ENCODE data around the gene KCNIP1.
A peak's percentile ranks its signal among the peaks of the same experiment; 100 is the strongest.

Gene KCNIP1

DNA sequence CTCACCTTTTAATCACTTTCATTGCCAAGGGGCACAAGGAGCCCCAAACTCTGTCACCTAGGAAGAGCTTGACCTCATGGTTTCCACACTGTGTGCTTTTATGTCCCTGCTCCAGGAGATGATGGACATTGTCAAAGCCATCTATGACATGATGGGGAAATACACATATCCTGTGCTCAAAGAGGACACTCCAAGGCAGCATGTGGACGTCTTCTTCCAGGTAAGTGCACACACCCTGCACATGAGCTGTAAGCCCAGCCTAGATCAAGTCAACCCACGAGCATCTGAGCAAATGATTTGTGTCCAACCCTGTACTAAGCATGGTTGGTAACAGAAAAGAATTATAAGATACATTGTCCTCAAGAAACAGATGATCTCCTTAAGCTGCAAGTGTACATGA is 228.9 kb downstream of the KCNIP1 start:
- Histone ChIP-seq H3K27me3 (ENCODE audit: insufficient read depth, low read length) (no peaks in the 10 kb centered on the region), H3K9me3 (ENCODE audit: insufficient read depth, low read depth, low read length) (peaks cover 19% of the 10 kb centered on the region; the same call in 1 of the 2 replicates), H3K4me3 (ENCODE audit: low read length) (no peak overlapping the region), H3K27ac (ENCODE audit: low read depth, low read length) (no peak overlapping the region), H3K9ac (ENCODE audit: low read depth, low read length) (no peak overlapping the region), H3K4me1 (ENCODE audit: insufficient read depth, low read length) (peaks cover 12% of the 10 kb centered on the region), H3K36me3 (ENCODE audit: insufficient read depth, low read length) (no peaks in the 10 kb centered on the region)
- 85% methylated on average over 2 of the region's 2 CpGs for WGBS

DNA sequence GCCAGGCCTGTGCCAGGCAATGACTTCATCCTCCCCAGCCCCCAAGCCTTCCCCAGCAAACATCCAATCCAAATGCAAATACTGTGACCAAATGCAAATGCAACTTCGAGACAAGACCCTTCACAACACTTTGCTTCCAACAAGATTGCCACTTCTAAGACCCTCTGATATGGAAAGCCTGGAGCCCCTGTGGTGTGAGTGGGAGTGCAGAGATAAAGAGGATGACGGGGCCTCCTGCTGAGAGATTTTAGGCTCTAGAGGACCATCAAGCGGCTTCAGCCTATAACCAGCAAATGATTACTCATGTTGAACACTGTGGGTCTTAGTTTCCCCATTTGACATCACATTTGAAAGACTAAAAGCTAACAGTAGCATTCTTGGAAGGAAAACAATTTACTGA is 233.1 kb downstream of the KCNIP1 start:
- Histone ChIP-seq H3K36me3 (ENCODE audit: insufficient read depth, low read length) (no peaks in the 10 kb centered on the region), H3K4me1 (ENCODE audit: insufficient read depth, low read length) (peaks cover 16% of the 10 kb centered on the region), H3K9me3 (ENCODE audit: insufficient read depth, low read depth, low read length) (peaks cover 11% of the 10 kb centered on the region; the same call in 1 of the 2 replicates), H3K27ac (ENCODE audit: low read depth, low read length) (no peak overlapping the region), H3K9ac (ENCODE audit: low read depth, low read length) (no peak overlapping the region), H3K4me3 (ENCODE audit: low read length) (no peak overlapping the region), H3K27me3 (ENCODE audit: insufficient read depth, low read length) (no peaks in the 10 kb centered on the region)
- 28% methylated on average over 3 of the region's 3 CpGs for WGBS

DNA sequence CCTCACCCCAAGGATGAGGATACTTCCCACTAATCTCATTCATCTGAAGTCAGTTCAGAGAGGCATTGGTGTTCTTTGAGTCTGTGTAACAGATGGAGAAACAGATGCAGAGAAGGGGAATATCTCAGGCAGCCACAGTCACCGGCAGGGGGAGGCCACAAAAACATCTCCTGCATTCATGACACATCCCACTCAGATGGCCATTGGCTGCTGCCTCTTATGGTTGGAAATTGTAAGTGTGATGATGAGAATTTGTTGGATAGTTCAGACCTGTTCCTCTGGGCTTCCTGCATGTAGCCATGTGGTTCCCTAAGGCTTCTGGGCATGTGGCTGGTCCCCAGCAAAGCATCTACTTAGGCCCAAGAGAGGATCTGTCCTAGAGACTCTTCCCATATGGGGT is 233.8 kb downstream of the KCNIP1 start:
- Histone ChIP-seq H3K4me3 (ENCODE audit: low read length) (no peak overlapping the region), H3K9ac (ENCODE audit: low read depth, low read length) (no peak overlapping the region), H3K4me1 (ENCODE audit: insufficient read depth, low read length) (peaks cover 16% of the 10 kb centered on the region), H3K36me3 (ENCODE audit: insufficient read depth, low read length) (no peaks in the 10 kb centered on the region), H3K9me3 (ENCODE audit: insufficient read depth, low read depth, low read length) (peaks cover 11% of the 10 kb centered on the region; the same call in 1 of the 2 replicates), H3K27ac (ENCODE audit: low read depth, low read length) (no peak overlapping the region), H3K27me3 (ENCODE audit: insufficient read depth, low read length) (no peaks in the 10 kb centered on the region)
- WGBS = 100% methylated on average over 1 of the region's 1 CpG

DNA sequence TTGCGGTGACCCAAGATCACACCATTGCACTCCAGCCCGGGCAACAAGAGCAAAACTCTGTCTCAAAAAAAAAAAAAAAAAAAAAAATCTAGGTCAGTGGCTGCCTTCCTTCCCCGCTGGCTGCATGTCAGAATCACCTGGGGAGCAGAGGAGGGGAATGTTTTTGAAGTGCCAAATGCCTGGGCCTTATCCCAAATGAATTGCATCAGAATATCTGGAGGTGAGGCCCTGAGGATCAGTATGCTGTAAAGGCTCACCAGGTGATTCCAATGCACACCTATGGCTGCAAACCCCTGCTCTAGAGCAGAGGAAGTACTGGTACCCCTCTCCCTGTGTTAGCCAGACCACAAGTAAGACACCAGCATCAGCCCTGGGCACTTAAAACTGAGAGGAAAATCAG is 235.0 kb downstream of the KCNIP1 start:
- H3K27ac ChIP-seq (ENCODE audit: low read depth, low read length) = no peak overlapping the region

DNA sequence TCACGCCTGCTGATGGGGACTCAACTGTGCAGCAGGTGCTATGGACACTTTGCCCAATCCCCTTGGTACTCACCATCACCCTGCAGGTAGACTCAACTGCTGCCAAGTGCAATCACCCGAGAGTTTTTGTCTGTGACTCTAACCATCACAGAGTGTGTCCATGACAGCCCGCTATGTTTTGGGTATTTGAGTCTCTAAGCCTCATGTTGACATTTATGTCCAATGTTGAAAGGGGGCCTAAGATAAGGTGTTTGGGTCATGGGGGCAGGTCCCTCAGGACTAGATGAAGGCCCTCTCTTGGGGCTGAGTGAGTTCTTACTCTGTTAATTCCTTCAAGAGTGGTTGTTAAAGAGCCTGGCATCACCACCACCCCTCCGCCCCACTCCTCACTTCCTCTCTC is 235.6 kb downstream of the KCNIP1 start:
- H3K9me3 ChIP-seq (ENCODE audit: insufficient read depth, low read depth, low read length) = peaks cover 11% of the 10 kb centered on the region; the same call in 1 of the 2 replicates
- H3K9ac ChIP-seq (ENCODE audit: low read depth, low read length) = no peak overlapping the region
- H3K36me3 ChIP-seq (ENCODE audit: insufficient read depth, low read length) = no peaks in the 10 kb centered on the region
- peaks cover 16% of the 10 kb centered on the region for H3K4me1 ChIP-seq (ENCODE audit: insufficient read depth, low read length)
- H3K4me3 ChIP-seq (ENCODE audit: low read length) = no peak overlapping the region
- WGBS = 89% methylated on average over 4 of the region's 4 CpGs
- H3K27ac ChIP-seq (ENCODE audit: low read depth, low read length) = no peak overlapping the region
- peaks cover 6% of the 10 kb centered on the region; the same call in 1 of the 2 replicates for H3K27me3 ChIP-seq (ENCODE audit: insufficient read depth, low read length)

More for the DNA sequence above, 235.0 kb downstream of the KCNIP1 start:
- WGBS = 46% methylated on average over 1 of the region's 3 CpGs
- Histone ChIP-seq H3K27me3 (ENCODE audit: insufficient read depth, low read length) (peaks cover 4% of the 10 kb centered on the region; the same call in 1 of the 2 replicates), H3K36me3 (ENCODE audit: insufficient read depth, low read length) (no peaks in the 10 kb centered on the region), H3K4me1 (ENCODE audit: insufficient read depth, low read length) (peaks cover 16% of the 10 kb centered on the region), H3K4me3 (ENCODE audit: low read length) (no peak overlapping the region), H3K9ac (ENCODE audit: low read depth, low read length) (no peak overlapping the region), H3K9me3 (ENCODE audit: insufficient read depth, low read depth, low read length) (peaks cover 11% of the 10 kb centered on the region; the same call in 1 of the 2 replicates)

DNA sequence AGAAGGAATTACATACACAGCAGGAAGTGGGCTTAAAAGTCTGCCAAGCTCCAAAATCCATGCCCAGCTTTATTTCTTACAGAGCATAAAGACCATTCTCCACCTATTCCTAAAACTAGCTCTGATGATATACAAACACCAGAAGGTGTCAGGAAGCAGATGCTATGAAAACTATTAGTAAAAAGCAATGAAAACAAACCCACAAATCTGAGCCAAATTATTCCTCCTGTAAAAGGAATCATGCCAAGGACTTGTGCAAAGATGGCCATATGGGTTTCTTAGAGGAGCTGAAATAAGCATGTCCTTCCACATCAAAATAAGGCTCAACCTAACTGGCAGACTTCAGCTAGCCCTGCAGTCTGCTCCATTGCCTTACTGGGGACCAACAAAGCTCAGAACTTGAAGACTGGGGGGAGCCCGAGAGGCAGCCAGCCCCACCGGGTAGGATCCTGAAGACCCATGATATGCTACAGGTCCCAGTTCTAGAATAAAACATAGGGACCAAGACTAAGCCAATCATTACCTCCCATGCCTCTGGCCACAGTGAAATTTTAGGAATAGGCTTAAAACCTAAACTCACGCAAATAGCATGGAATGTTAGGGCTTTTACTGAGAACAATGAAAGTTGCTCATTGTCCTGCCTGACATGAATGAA is 236.9 kb downstream of the KCNIP1 start:
- H3K4me3 ChIP-seq (ENCODE audit: low read length) = no peak overlapping the region
- no peaks in the 10 kb centered on the region for H3K36me3 ChIP-seq (ENCODE audit: insufficient read depth, low read length)
- WGBS = 81% methylated on average over 3 of the region's 3 CpGs
- H3K9ac ChIP-seq (ENCODE audit: low read depth, low read length) = no peak overlapping the region
- peaks cover 2% of the 10 kb centered on the region; the same call in 1 of the 2 replicates for H3K9me3 ChIP-seq (ENCODE audit: insufficient read depth, low read depth, low read length)
- H3K27me3 ChIP-seq (ENCODE audit: insufficient read depth, low read length) = peaks cover 6% of the 10 kb centered on the region; the same call in 1 of the 2 replicates
- peaks cover 23% of the 10 kb centered on the region for H3K4me1 ChIP-seq (ENCODE audit: insufficient read depth, low read length)
- no peak overlapping the region for H3K27ac ChIP-seq (ENCODE audit: low read depth, low read length)

DNA sequence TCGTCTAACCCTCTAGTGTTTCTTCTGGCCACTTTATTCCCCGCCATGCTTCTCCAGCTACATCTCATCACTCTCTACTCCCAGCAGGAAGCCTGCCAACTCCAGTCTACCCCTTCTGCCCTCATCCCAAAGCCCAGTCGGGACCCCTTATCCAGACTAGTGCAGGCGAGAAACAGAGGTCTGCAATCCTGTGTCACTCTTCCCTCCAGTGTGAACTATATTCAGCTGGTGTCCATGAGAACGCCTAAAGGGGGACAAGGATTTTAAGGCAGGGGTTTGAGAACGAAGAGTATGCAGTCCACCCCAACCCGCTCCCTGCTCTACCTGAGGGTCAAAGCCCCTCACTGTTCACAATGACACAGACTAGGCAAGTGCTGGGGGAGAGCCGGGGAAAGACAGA is 238.0 kb downstream of the KCNIP1 start:
- Histone ChIP-seq H3K36me3 (ENCODE audit: insufficient read depth, low read length) (no peaks in the 10 kb centered on the region), H3K27ac (ENCODE audit: low read depth, low read length) (no peak overlapping the region), H3K27me3 (ENCODE audit: insufficient read depth, low read length) (peaks cover 6% of the 10 kb centered on the region; the same call in 1 of the 2 replicates), H3K9ac (ENCODE audit: low read depth, low read length) (no peak overlapping the region), H3K9me3 (ENCODE audit: insufficient read depth, low read depth, low read length) (no peaks in the 10 kb centered on the region), H3K4me3 (ENCODE audit: low read length) (no peak overlapping the region), H3K4me1 (ENCODE audit: insufficient read depth, low read length) (peaks cover 26% of the 10 kb centered on the region)
- 89% methylated on average over 8 of the region's 8 CpGs for WGBS

DNA sequence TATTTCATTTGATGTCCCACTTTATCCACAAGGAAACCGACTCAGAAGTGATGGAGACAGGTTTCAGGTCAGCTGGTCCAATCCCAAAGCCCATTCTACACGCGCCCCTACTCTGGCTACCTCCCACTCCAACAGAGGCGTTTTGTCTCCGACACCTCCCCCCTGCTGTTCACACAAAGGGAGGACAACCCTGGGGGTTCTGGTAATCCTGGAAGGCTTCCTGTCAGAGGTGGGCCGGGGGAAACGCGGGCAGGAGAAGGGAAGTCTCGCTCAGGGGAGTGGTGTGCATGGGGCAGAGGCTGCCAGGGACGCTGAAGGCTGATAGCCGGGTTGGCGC is 240.0 kb downstream of the KCNIP1 start:
- Histone ChIP-seq H3K27me3 (ENCODE audit: insufficient read depth, low read length) (peaks cover 6% of the 10 kb centered on the region; the same call in 1 of the 2 replicates), H3K9ac (ENCODE audit: low read depth, low read length) (no peak overlapping the region), H3K27ac (ENCODE audit: low read depth, low read length) (no peak overlapping the region), H3K36me3 (ENCODE audit: insufficient read depth, low read length) (no peaks in the 10 kb centered on the region), H3K9me3 (ENCODE audit: insufficient read depth, low read depth, low read length) (no peaks in the 10 kb centered on the region), H3K4me3 (ENCODE audit: low read length) (peak overlapping the region; percentile 39), H3K4me1 (ENCODE audit: insufficient read depth, low read length) (peaks cover 17% of the 10 kb centered on the region)
- WGBS = 5% methylated on average over 12 of the region's 12 CpGs

DNA sequence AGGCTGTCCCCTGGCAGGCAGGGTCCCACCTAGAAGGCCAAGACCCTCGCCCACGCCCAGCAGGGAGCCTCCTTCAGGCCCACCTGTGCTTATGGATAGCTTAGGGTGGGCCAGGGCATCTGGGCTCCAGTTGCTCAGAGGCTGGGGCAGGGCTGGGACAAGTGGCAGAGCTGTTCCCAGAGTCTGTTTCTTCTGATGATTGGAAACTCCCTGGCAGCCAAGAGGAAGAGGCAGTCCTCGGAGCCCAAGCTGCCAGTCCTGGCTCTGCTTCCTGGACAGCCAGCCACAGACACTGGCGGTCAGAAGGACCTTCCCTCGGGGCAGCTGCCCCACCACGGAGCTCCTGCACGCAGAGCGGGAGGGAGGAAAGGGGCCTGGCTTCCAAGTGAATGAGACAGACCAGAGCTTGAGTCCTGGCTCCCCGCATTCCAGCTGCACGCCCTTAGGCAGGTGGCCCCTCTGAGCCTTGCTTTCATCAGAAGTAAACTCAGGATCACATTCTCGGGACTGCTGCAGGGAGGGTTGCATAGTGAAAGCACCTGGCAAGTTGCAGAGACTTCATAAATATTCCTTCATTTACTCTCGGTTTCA is 241.8 kb downstream of the KCNIP1 start:
- peak overlapping the region; percentile 71 for H3K27ac ChIP-seq (ENCODE audit: low read depth, low read length)
- H3K9ac ChIP-seq (ENCODE audit: low read depth, low read length) = peak overlapping the region; percentile 48
- peaks cover 13% of the 10 kb centered on the region for H3K4me1 ChIP-seq (ENCODE audit: insufficient read depth, low read length)
- no peaks in the 10 kb centered on the region for H3K36me3 ChIP-seq (ENCODE audit: insufficient read depth, low read length)
- WGBS = 38% methylated on average over 12 of the region's 12 CpGs
- no peaks in the 10 kb centered on the region for H3K9me3 ChIP-seq (ENCODE audit: insufficient read depth, low read depth, low read length)
- H3K4me3 ChIP-seq (ENCODE audit: low read length) = no peak overlapping the region
- peaks cover 6% of the 10 kb centered on the region; the same call in 1 of the 2 replicates for H3K27me3 ChIP-seq (ENCODE audit: insufficient read depth, low read length)

DNA sequence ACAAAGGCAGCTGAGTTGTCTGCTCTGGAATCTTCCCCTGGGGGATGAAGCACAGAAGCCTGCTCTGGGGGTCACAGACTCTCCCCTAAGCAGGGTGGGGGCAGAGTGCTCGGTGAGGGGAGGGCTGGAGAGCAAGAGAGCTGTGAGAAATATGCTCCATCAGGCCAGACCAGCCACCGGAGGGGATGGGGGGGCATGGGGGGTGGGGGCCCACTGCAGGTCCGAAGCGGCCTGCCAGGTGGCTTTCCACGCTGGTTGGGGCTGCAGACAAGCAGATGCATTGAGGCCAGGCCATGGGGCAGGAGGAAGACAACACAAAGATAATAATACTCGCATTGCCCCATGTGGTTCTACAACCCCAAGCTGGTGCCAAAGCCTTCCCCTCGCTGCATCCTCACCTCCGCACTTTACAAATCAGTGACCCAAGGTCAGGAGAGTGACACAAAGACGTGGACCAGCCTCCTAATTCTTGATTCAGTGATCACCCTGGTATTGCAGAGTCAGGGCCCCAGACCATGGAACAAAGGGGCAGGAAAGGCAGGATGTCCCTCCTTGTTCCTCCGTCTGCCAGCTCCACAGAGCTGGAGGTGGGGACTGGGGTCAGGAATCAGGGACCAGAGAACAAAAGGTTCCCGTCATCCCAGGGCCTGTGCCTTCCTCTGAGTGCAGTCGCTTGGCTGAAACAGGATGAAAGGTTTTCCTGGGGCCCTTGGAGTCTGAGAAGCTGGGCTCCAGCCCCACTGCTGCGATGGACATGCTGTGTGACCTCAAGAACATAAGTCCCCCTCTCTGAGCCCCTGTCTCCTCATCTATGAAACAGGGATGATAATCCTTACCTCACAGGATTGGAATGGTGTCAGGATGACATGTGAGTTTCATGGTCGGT is 242.5 kb downstream of the KCNIP1 start:
- no peaks in the 10 kb centered on the region for H3K36me3 ChIP-seq (ENCODE audit: insufficient read depth, low read length)
- WGBS = 72% methylated on average over 14 of the region's 14 CpGs
- H3K27ac ChIP-seq (ENCODE audit: low read depth, low read length) = peak overlapping the region; percentile 71
- peak overlapping the region; percentile 49; the same call in 1 of the 2 replicates for H3K9ac ChIP-seq (ENCODE audit: low read depth, low read length)
- H3K27me3 ChIP-seq (ENCODE audit: insufficient read depth, low read length) = peaks cover 6% of the 10 kb centered on the region; the same call in 1 of the 2 replicates
- no peak overlapping the region for H3K4me3 ChIP-seq (ENCODE audit: low read length)
- H3K9me3 ChIP-seq (ENCODE audit: insufficient read depth, low read depth, low read length) = no peaks in the 10 kb centered on the region
- peaks cover 13% of the 10 kb centered on the region for H3K4me1 ChIP-seq (ENCODE audit: insufficient read depth, low read length)

DNA sequence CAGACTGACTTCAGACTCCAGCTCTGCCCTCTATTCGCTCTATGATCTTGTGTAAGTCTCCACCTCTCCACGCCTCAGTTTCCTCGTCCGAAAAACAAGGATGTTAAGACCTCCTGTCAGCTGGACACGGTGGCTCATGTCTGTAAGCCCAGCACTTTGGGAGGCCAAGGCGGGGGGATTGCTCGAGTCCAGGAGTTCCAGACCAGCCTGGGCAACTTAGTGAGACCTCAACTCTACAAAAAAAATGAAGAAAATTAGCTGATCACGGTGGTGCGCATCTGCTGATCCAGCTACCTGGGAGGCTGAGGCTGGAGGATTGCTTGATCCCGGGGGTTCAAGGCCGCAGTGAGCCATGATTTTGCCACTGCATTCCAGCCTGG is 243.1 kb downstream of the KCNIP1 start:
- no peaks in the 10 kb centered on the region for H3K36me3 ChIP-seq (ENCODE audit: insufficient read depth, low read length)
- H3K27ac ChIP-seq (ENCODE audit: low read depth, low read length) = peak overlapping the region; percentile 71
- peaks cover 13% of the 10 kb centered on the region for H3K4me1 ChIP-seq (ENCODE audit: insufficient read depth, low read length)
- H3K27me3 ChIP-seq (ENCODE audit: insufficient read depth, low read length) = peaks cover 6% of the 10 kb centered on the region; the same call in 1 of the 2 replicates
- no peak overlapping the region for H3K4me3 ChIP-seq (ENCODE audit: low read length)
- 88% methylated on average over 11 of the region's 11 CpGs for WGBS
- H3K9me3 ChIP-seq (ENCODE audit: insufficient read depth, low read depth, low read length) = no peaks in the 10 kb centered on the region
- no peak overlapping the region for H3K9ac ChIP-seq (ENCODE audit: low read depth, low read length)
